GM06990 (cell line): Measurements from ENCODE around the gene ST6GALNAC3.

ENCODE experiments used
- DNase-seq: peaks from one replicate; pipeline ENCODE4 v3.0.0-alpha.2; 2011; ENCODE audit not compliant: insufficient read length; ENCODE audit errors: extremely low read depth
- H3K27me3 ChIP-seq: replicated peaks from 2 replicates; pipeline ENCODE4 v1.6.0; 2011; ENCODE audit warnings: low read length; ENCODE audit not compliant: control insufficient read depth, insufficient read depth
- H3K36me3 ChIP-seq: 2 replicates; pipeline ENCODE4 v1.5.1; 2011; ENCODE audit warnings: low read length; ENCODE audit not compliant: control insufficient read depth, insufficient read depth
- H3K4me3 ChIP-seq: replicated peaks from 2 replicates; pipeline ENCODE4 v1.5.1; 2011; ENCODE audit warnings: low read depth, mild to moderate bottlenecking, control low read depth, low read length
- CTCF ChIP-seq: IDR thresholded peaks from 2 replicates; pipeline ENCODE4 v1.5.1; 2011; ENCODE audit warnings: low read length, control low read depth, mild to moderate bottlenecking, inconsistent platforms; ENCODE audit not compliant: insufficient read depth, poor library complexity, severe bottlenecking

The ST6GALNAC3 gene

DNA sequence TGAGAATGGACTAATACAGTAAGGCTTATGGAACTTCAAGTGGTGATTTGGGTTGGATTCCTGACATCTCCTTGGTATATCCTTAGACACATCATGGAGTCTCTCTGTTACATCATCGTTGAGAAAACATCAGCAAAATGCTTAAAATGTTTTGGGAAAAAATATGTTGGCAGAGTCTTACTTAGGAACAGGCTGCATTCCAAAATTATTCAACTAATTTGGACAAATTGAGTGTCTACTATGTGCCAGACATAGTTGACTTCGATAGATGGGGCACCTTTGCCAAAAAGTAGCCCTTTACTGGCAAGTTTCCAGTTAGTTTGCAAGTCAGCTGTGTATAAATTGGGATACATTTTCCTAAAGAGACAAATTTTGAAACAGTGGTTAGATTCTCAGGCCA lies 539.3 kb downstream of the ST6GALNAC3 start:
- DNase-seq = no peak
- no peaks in the 10 kb centered on the region for H3K36me3 ChIP-seq
- TF ChIP-seq CTCF = no peak
- H3K27me3 ChIP-seq = no peaks in the 10 kb centered on the region; the same call in 1 of the 2 replicates
- H3K4me3 ChIP-seq = no peak overlapping the region

DNA sequence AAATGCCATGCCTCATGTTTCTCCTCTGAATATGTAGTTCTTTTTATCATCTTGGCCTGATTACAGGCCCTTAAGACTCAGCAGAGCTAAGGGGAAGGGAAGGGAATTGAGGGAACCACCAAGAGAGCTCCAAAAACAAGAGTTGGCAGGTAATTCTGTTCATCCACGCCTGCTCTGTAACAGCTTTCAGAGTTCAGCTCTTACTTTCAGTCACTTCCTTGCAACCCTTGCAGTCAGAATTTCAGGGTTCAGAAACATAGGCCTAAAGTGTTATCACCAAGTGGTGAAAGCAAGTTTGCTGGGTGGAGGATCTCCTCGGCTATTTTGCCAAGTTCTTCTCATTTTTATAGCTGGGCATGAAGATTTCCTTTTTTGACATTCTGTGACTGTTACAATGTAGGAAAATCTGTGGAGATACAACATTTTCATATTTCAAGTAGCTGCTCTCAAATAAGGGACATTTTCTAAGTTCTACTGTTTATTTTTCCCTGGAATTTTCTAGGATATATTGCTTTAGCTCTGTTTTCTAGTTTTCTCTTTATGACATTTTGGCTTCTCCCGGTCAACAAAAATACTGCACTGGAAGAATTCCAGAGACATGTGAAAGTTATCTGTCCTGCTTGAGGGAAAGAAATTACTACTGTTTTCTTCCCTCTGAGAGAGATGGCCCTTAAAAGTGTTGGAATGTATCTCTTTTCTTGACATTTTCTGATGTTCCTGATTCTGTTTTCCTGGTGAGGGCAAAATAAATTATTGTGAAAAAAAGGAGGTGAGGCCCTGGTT lies 540.9 kb downstream of the ST6GALNAC3 start:
- Histone ChIP-seq H3K4me3 (no peak overlapping the region), H3K36me3 (no peaks in the 10 kb centered on the region), H3K27me3 (no peaks in the 10 kb centered on the region)
- DNase-seq = no peak
- no peak for TF ChIP-seq CTCF

DNA sequence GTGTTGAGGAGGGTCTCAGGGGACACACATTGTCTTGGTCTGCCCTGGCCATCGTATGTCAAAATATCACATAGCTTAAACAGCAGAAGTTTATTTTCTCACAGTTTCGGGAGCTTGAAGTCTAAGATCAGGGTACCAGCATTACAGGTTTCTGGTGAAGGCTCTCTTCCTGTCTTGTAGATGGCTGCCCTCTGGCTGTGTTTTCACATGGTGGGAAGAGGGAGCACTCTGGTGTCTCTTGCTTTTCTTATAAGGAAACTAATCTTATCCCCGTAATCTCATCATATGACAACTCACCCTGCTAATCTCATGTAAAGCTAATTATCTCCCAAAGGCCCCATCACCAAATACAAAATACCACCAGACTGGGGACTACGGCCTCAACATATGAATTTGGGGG lies 545.8 kb downstream of the ST6GALNAC3 start:
- Histone ChIP-seq H3K36me3 (no peaks in the 10 kb centered on the region), H3K4me3 (no peak overlapping the region), H3K27me3 (no peaks in the 10 kb centered on the region)
- TF ChIP-seq CTCF = no peak
- DNase-seq = no peak

- no peak for DNase-seq
- Histone ChIP-seq H3K4me3 (no peak overlapping the region), H3K36me3 (no peaks in the 10 kb centered on the region), H3K27me3 (no peaks in the 10 kb centered on the region)
- no peak for TF ChIP-seq CTCF
Measured at GRCh38 chr1:76622774-76623528, 548.4 kb downstream of the ST6GALNAC3 start.

- no peak for DNase-seq
- no peak for TF ChIP-seq CTCF
- no peak overlapping the region for H3K4me3 ChIP-seq
- H3K27me3 ChIP-seq = no peaks in the 10 kb centered on the region; the same call in 1 of the 2 replicates
- no peaks in the 10 kb centered on the region for H3K36me3 ChIP-seq
Measured at GRCh38 chr1:76625886-76626678, 551.5 kb downstream of the ST6GALNAC3 start.
